Ramos (cell line): ENCODE measurements around the gene MYO18A.

Source experiments
- in situ Hi-C: fragments of 300-500 bp; cut with MboI; formaldehyde crosslinking; loops from one replicate; pipeline ENCODE4 v1.14.3; 2022; ENCODE audit warnings: low sequenced_read_pairs; ENCODE audit not compliant: unreplicated experiment

MYO18A gene

GRCh38 chr17:29168079-29168758 lies 12.0 kb downstream of the MYO18A start:
- in situ Hi-C loops, result no loop called here

GRCh38 chr17:29167393-29168078 lies 12.7 kb downstream of the MYO18A start:
- in situ Hi-C loops, result no loop called here

- in situ Hi-C loops, result no loop called here
These were observed 13.7 kb downstream of the MYO18A start for GRCh38 chr17:29166507-29166887.

- in situ Hi-C loops, result no loop called here
These were observed 14.2 kb downstream of the MYO18A start for GRCh38 chr17:29165800-29166506.

GRCh38 chr17:29165261-29165660 lies 14.9 kb downstream of the MYO18A start:
- in situ Hi-C loops, result no loop called here

GRCh38 chr17:29163563-29163962 lies 16.6 kb downstream of the MYO18A start:
- in situ Hi-C loops, result no loop called here

- in situ Hi-C loops, result no loop called here
These were observed 17.3 kb downstream of the MYO18A start for GRCh38 chr17:29162909-29163341.

- in situ Hi-C loops, result no loop called here
These were observed 17.9 kb downstream of the MYO18A start for GRCh38 chr17:29162082-29162908.

GRCh38 chr17:29160253-29160652 lies 19.9 kb downstream of the MYO18A start:
- in situ Hi-C loops, result no loop called here

- in situ Hi-C loops, result no loop called here
These were observed 20.8 kb downstream of the MYO18A start for GRCh38 chr17:29159306-29159860.

- in situ Hi-C loops, result no loop called here
These were observed 21.5 kb downstream of the MYO18A start for GRCh38 chr17:29158488-29159275.

- in situ Hi-C loops, result no loop called here
These were observed 22.1 kb downstream of the MYO18A start for GRCh38 chr17:29158096-29158487.

GRCh38 chr17:29157310-29157709 lies 22.9 kb downstream of the MYO18A start:
- in situ Hi-C loops, result no loop called here

- in situ Hi-C loops, result no loop called here
These were observed 23.4 kb downstream of the MYO18A start for GRCh38 chr17:29156781-29157180.

GRCh38 chr17:29155966-29156338 lies 24.2 kb downstream of the MYO18A start:
- in situ Hi-C loops, result no loop called here

GRCh38 chr17:29155227-29155965 lies 24.8 kb downstream of the MYO18A start:
- in situ Hi-C loops, result no loop called here

- in situ Hi-C loops, result no loop called here
These were observed 25.5 kb downstream of the MYO18A start for GRCh38 chr17:29154516-29155226.

- in situ Hi-C loops, result no loop called here
These were observed 28.6 kb downstream of the MYO18A start for GRCh38 chr17:29151567-29151966.
